Panc1 (cell line): ENCODE measurements around the gene GALNT10. TPM values are rescaled to one million over a fixed set of nuclear protein-coding genes. Genes with fewer than 3 reads are reported as not detected.

Source experiments
- ATAC-seq: fragments of 200-7000 bp; cut with Tn5 transposase; 2 replicates; pipeline ENCODE4 v1.9.1; 2020; ENCODE audit warnings: mild to moderate bottlenecking, moderate library complexity
- BruUV-seq: library from RNA; stranded (reverse); fragments of 400-500 nt; replicated peaks from 2 replicates; lab custom pipeline; 2021; lab: Mats Ljungman, UMichigan
- CTCF ChIA-PET: fragments of 300-600 bp; sonication (Branson Sonifier 250); formaldehyde crosslinking; loops from one replicate; lab custom pipeline; 2022; ENCODE audit warnings: antibody characterized with exemption; lab: Charles Lee
- POLR2A ChIA-PET: fragments of 300-600 bp; sonication (Branson Sonifier 250); formaldehyde crosslinking; loops from one replicate; lab custom pipeline; 2022; ENCODE audit warnings: antibody characterized with exemption; lab: Charles Lee
- DNase-seq: peaks from one replicate; pipeline ENCODE4 v3.0.0-alpha.2; 2010; ENCODE audit warnings: low read depth, low spot score
- H3K27ac ChIP-seq: 2 replicates; pipeline ENCODE4 v1.5.1; 2011; ENCODE audit warnings: mild to moderate bottlenecking, low read length, inconsistent platforms
- H3K27me3 ChIP-seq: fragments of 200-500 bp; sonication (Bioruptor generic); 2 replicates; pipeline ENCODE4 v1.6.0; 2014; ENCODE audit warnings: low read length, inconsistent platforms; ENCODE audit not compliant: control insufficient read depth, insufficient read depth
- H3K36me3 ChIP-seq: fragments of 200-500 bp; sonication (Bioruptor generic); 2 replicates; pipeline ENCODE4 v1.5.1; 2014; ENCODE audit warnings: inconsistent platforms, mild to moderate bottlenecking, low read length, moderate library complexity; ENCODE audit not compliant: control insufficient read depth, insufficient read depth
- H3K4me1 ChIP-seq: 2 replicates; pipeline ENCODE4 v1.5.1; 2011; ENCODE audit warnings: inconsistent platforms, mild to moderate bottlenecking, low read length, moderate library complexity; ENCODE audit not compliant: control insufficient read depth, insufficient read depth
- H3K4me3 ChIP-seq, 2 experiments: 2 replicates each; pipeline ENCODE4 v1.5.1; 2011 to 2012; ENCODE audit warnings: low read depth in 2 of 2, low read length in 2 of 2, mild to moderate bottlenecking in 2 of 2, inconsistent platforms in 1 of 2, moderate library complexity in 1 of 2
- H3K9me3 ChIP-seq: fragments of 200-500 bp; sonication (Bioruptor generic); 2 replicates; pipeline ENCODE4 v1.5.1; 2014; ENCODE audit warnings: low read depth, mild to moderate bottlenecking, inconsistent platforms, low read length, moderate library complexity; ENCODE audit not compliant: control insufficient read depth, insufficient read depth
- POLR2AphosphoS5 ChIP-seq: IDR thresholded peaks from 2 replicates; pipeline ENCODE4 v1.6.1; 2012; ENCODE audit warnings: mild to moderate bottlenecking, low read depth, low read length, moderate library complexity
- SIN3A ChIP-seq: IDR thresholded peaks from 2 replicates; pipeline ENCODE4 v1.6.1; 2012; ENCODE audit warnings: low read depth, mild to moderate bottlenecking, low read length, moderate library complexity, borderline replicate concordance; ENCODE audit not compliant: insufficient read depth
- TCF7L2 ChIP-seq: IDR thresholded peaks from 2 replicates; pipeline ENCODE4 v1.6.1; 2011; ENCODE audit warnings: mild to moderate bottlenecking, low read depth, low read length, inconsistent platforms
- in situ Hi-C: cut with HindIII; loops from 2 replicates; pipeline ENCODE4 v1.10.0; 2016; ENCODE audit warnings: low sequenced_read_pairs, low pct_unique_long_range_greater_than_20kb
- intact Hi-C: fragments of 100-400 bp; cut with micrococcal nuclease; formaldehyde crosslinking; loops from one replicate; pipeline ENCODE4 v1.10.0; 2022; ENCODE audit not compliant: unreplicated experiment
- microRNA-seq: library from miRNA; unstranded; fragments of <30 nt; microRNA quantifications from one replicate; pipeline ENCODE4 v1.1.0, GENCODE V29; 2020; ENCODE audit not compliant: unreplicated experiment
- total RNA-seq: library from RNA; stranded (reverse); gene quantifications from one replicate; pipeline ENCODE4 v1.2.1, GENCODE V29; 2021; ENCODE audit not compliant: unreplicated experiment
- TF ChIP-seq, protein P1 (sequence below): fragments of 450-650 bp; IDR thresholded peaks from 2 replicates; pipeline ENCODE4 v1.5.1; 2017; ENCODE audit warnings: mild to moderate bottlenecking
- TF ChIP-seq, protein P2 (sequence below), 2 experiments: IDR thresholded peaks; 2 replicates each; pipeline ENCODE4 v1.6.1; 2011 to 2012; ENCODE audit warnings: low read depth in 2 of 2, control low read depth in 1 of 2, low read length in 1 of 2, mild to moderate bottlenecking in 1 of 2, moderate library complexity in 1 of 2; ENCODE audit not compliant: insufficient read depth in 1 of 2

Gene GALNT10
- total RNA-seq, 1 experiment from 2014 or later, result 50.5 TPM

DNA sequence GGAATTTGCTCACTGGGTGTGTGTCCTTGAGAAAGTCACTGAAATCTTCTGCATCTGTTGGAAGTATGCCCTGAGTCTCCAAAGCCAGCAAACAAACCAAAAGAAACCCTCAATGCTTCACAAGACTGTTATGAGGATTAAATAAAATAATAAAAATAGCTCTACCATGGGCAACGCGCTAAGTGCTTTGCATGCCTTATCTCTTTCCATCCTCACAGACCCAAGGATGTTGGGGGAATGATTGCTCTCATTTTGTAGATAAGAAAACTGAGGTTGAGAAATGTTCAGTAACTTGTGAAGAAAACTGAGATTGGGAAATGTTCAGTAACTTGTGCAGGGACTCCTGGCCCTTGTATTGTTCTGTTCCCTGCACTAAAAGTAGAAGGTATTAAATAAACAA, 279.6 kb downstream of the GALNT10 start:
- BruUV-seq, result no TSS peak
- ATAC-seq (no peak), DNase-seq (no peak)
- no peak overlapping the region for H3K4me3 ChIP-seq
- H3K27me3 ChIP-seq, result peaks cover 6% of the 10 kb centered on the region
- TF ChIP-seq, protein P1, sequence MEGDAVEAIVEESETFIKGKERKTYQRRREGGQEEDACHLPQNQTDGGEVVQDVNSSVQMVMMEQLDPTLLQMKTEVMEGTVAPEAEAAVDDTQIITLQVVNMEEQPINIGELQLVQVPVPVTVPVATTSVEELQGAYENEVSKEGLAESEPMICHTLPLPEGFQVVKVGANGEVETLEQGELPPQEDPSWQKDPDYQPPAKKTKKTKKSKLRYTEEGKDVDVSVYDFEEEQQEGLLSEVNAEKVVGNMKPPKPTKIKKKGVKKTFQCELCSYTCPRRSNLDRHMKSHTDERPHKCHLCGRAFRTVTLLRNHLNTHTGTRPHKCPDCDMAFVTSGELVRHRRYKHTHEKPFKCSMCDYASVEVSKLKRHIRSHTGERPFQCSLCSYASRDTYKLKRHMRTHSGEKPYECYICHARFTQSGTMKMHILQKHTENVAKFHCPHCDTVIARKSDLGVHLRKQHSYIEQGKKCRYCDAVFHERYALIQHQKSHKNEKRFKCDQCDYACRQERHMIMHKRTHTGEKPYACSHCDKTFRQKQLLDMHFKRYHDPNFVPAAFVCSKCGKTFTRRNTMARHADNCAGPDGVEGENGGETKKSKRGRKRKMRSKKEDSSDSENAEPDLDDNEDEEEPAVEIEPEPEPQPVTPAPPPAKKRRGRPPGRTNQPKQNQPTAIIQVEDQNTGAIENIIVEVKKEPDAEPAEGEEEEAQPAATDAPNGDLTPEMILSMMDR, result no peak
- no peak for TF ChIP-seq TCF7L2
- TF ChIP-seq, protein P2, sequence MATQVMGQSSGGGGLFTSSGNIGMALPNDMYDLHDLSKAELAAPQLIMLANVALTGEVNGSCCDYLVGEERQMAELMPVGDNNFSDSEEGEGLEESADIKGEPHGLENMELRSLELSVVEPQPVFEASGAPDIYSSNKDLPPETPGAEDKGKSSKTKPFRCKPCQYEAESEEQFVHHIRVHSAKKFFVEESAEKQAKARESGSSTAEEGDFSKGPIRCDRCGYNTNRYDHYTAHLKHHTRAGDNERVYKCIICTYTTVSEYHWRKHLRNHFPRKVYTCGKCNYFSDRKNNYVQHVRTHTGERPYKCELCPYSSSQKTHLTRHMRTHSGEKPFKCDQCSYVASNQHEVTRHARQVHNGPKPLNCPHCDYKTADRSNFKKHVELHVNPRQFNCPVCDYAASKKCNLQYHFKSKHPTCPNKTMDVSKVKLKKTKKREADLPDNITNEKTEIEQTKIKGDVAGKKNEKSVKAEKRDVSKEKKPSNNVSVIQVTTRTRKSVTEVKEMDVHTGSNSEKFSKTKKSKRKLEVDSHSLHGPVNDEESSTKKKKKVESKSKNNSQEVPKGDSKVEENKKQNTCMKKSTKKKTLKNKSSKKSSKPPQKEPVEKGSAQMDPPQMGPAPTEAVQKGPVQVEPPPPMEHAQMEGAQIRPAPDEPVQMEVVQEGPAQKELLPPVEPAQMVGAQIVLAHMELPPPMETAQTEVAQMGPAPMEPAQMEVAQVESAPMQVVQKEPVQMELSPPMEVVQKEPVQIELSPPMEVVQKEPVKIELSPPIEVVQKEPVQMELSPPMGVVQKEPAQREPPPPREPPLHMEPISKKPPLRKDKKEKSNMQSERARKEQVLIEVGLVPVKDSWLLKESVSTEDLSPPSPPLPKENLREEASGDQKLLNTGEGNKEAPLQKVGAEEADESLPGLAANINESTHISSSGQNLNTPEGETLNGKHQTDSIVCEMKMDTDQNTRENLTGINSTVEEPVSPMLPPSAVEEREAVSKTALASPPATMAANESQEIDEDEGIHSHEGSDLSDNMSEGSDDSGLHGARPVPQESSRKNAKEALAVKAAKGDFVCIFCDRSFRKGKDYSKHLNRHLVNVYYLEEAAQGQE (IDR thresholded peaks at IDR 0.05; ENCODE audit: insufficient read depth in 1 of 2, low read depth in 2 of 2, low read length in 1 of 2), result no peak
- TF ChIP-seq SIN3A, result no peak
- no peak for TF ChIP-seq POLR2AphosphoS5
- ChIA-PET CTCF (no interaction called here), POLR2A (interaction anchor here (0.7 kb wide), 1 partner anchor 82 kb away, joined by 3 read pairs; no protein-coding TSS in a partner anchor)
- no peaks in the 10 kb centered on the region; the same call in 1 of the 2 replicates for H3K4me1 ChIP-seq
- no peak overlapping the region for H3K27ac ChIP-seq
- no peaks in the 10 kb centered on the region for H3K9me3 ChIP-seq
- in situ Hi-C loops, result no loop called here
- no peaks in the 10 kb centered on the region for H3K36me3 ChIP-seq
- intact Hi-C loops, result no loop called here

Small RNAs within 50 kb of the gene (microRNA-seq; reads per million reads assigned to microRNA genes)
- gene MIR1294, result 9.2 reads per million, percentile 28 among the genes with 10 or more reads in this experiment

Other genes with a start within 250 kb of the GALNT10 start
- gene FAM114A2, start 151.8 kb upstream of the GALNT10 start, total RNA-seq, result 20.7 TPM
- gene MFAP3, start 151.8 kb upstream of the GALNT10 start, total RNA-seq, result 24.2 TPM